Liver (tissue), 9 donors: ENCODE results near the gene VWA2. TPM values are rescaled to one million over a fixed set of nuclear protein-coding genes. Genes with fewer than 3 reads are reported as not detected.

Experiments used
- DNase-seq: peaks from one replicate; pipeline ENCODE4 v3.0.0-alpha.2; 2017; ENCODE audit warnings: low spot score
- H3K27ac ChIP-seq, 2 donors: one replicate each; pipeline ENCODE4 v1.7.0; 2013; ENCODE audit warnings: inconsistent platforms in 2 of 2, low read length in 2 of 2, control low read depth in 1 of 2, low read depth in 1 of 2, mild to moderate bottlenecking in 1 of 2
- H3K27me3 ChIP-seq, 4 donors: one replicate each; pipeline versions ENCODE4 v1.6.1 to v1.7.0; 2013; ENCODE audit warnings: low read length in 3 of 4, inconsistent platforms in 1 of 4, mild to moderate bottlenecking in 1 of 4, moderate library complexity in 1 of 4; ENCODE audit not compliant: control insufficient read depth in 4 of 4, insufficient read depth in 4 of 4
- H3K36me3 ChIP-seq, 4 donors: one replicate each; pipeline versions ENCODE4 v1.6.1 to v1.7.0; 2013; ENCODE audit warnings: low read length in 3 of 4, mild to moderate bottlenecking in 3 of 4, low read depth in 1 of 4, moderate library complexity in 1 of 4; ENCODE audit not compliant: control insufficient read depth in 4 of 4, insufficient read depth in 3 of 4
- H3K4me1 ChIP-seq, 4 donors: one replicate each; pipeline versions ENCODE4 v1.6.1 to v1.7.0; 2013; ENCODE audit warnings: low read length in 3 of 4, mild to moderate bottlenecking in 3 of 4, moderate library complexity in 1 of 4; ENCODE audit not compliant: control insufficient read depth in 4 of 4, insufficient read depth in 4 of 4
- H3K4me3 ChIP-seq, 3 donors: one replicate each; pipeline versions ENCODE4 v1.6.1 to v1.7.0; 2013; ENCODE audit warnings: low read length in 3 of 3, control low read depth in 1 of 3, low read depth in 1 of 3, mild to moderate bottlenecking in 1 of 3
- H3K9ac ChIP-seq, 2 donors: one replicate each; pipeline ENCODE4 v1.7.0; 2013; ENCODE audit warnings: low read length in 2 of 2, mild to moderate bottlenecking in 2 of 2, moderate library complexity in 2 of 2, control low read depth in 1 of 2, low read depth in 1 of 2
- H3K9me3 ChIP-seq, 4 donors: one replicate each; pipeline versions ENCODE4 v1.6.1 to v1.7.0; 2013; ENCODE audit warnings: low read length in 3 of 4; ENCODE audit not compliant: control insufficient read depth in 4 of 4
- ATF3 ChIP-seq: IDR thresholded peaks from 2 replicates; pipeline ENCODE4 v1.6.1; 2016; ENCODE audit warnings: antibody characterized with exemption
- CTCF ChIP-seq: fragments of 150-350 bp; IDR thresholded peaks from 2 replicates; pipeline ENCODE4 v1.5.1; 2017; ENCODE audit warnings: improper control_type of control experiment, low read depth, low read length; ENCODE audit not compliant: missing input control
- EGR1 ChIP-seq, 2 donors: IDR thresholded peaks; 2 replicates each; pipeline ENCODE4 v1.6.1; 2016 to 2018; ENCODE audit warnings: antibody characterized with exemption in 2 of 2, low read depth in 2 of 2
- FOXA1 ChIP-seq: IDR thresholded peaks from 2 replicates; pipeline ENCODE4 v1.6.1; 2016; ENCODE audit warnings: antibody characterized with exemption
- FOXA2 ChIP-seq: IDR thresholded peaks from 2 replicates; pipeline ENCODE4 v1.6.1; 2016; ENCODE audit warnings: antibody characterized with exemption
- GABPA ChIP-seq, 2 donors: IDR thresholded peaks in 1 of 2; conservative IDR thresholded peaks in 1 of 2; 2 replicates each; pipeline ENCODE4 v1.6.1; 2016; ENCODE audit warnings: antibody characterized with exemption in 2 of 2, mild to moderate bottlenecking in 1 of 2, moderate library complexity in 1 of 2
- HNF4A ChIP-seq, 2 donors: conservative IDR thresholded peaks; 2 replicates each; pipeline ENCODE4 v1.6.1; 2016; ENCODE audit warnings: antibody characterized with exemption in 2 of 2, mild to moderate bottlenecking in 2 of 2
- HNF4G ChIP-seq: IDR thresholded peaks from 2 replicates; pipeline ENCODE4 v1.6.1; 2016; ENCODE audit warnings: antibody characterized with exemption
- JUND ChIP-seq, 2 donors: IDR thresholded peaks; 2 replicates each; pipeline ENCODE4 v1.6.1; 2016; ENCODE audit warnings: antibody characterized with exemption in 2 of 2
- MAX ChIP-seq: IDR thresholded peaks from 2 replicates; pipeline ENCODE4 v1.6.1; 2016; ENCODE audit warnings: antibody characterized with exemption
- NR2F2 ChIP-seq: IDR thresholded peaks from 2 replicates; pipeline ENCODE4 v1.6.1; 2016; ENCODE audit warnings: antibody characterized with exemption
- RAD21 ChIP-seq, 2 donors: IDR thresholded peaks; 2 replicates each; pipeline ENCODE4 v1.6.1; 2016; ENCODE audit warnings: antibody characterized with exemption in 2 of 2, mild to moderate bottlenecking in 2 of 2
- RXRA ChIP-seq, 2 donors: IDR thresholded peaks; 2 replicates each; pipeline ENCODE4 v1.6.1; 2017 to 2018; ENCODE audit warnings: antibody characterized with exemption in 2 of 2, mild to moderate bottlenecking in 1 of 2
- SP1 ChIP-seq: IDR thresholded peaks from 2 replicates; pipeline ENCODE4 v1.6.1; 2018; ENCODE audit warnings: antibody characterized with exemption, mild to moderate bottlenecking
- TAF1 ChIP-seq: conservative IDR thresholded peaks from 2 replicates; pipeline ENCODE4 v1.6.1; 2016; ENCODE audit warnings: antibody characterized with exemption, mild to moderate bottlenecking
- YY1 ChIP-seq: IDR thresholded peaks from 2 replicates; pipeline ENCODE4 v1.6.1; 2016; ENCODE audit warnings: antibody characterized with exemption, mild to moderate bottlenecking
- WGBS: extraction: QIAGEN DNeasy Blood & Tissue Kit; methylation state at CpG from one replicate; pipeline ENCODE4 v1.1.7; 2013; 5-methylcytosine and 5-hydroxymethylcytosine counted together
- polyA plus RNA-seq, 2 donors: library from polyadenylated mRNA; stranded (reverse) in 1 of 2; unstranded in 1 of 2; fragments of 200-250 nt in 1 of 2; fragments of >200 nt in 1 of 2; fragmentation: Nextera tagmentation in 1 of 2; extraction: Ambion mirVana in 1 of 2; gene quantifications; one replicate each; pipeline versions ENCODE4 v1.2.1 to v1.2.3, GENCODE V29; 2013 to 2015
- total RNA-seq, 2 donors: library from RNA; depleted of rRNA; stranded (reverse); fragments of >200 nt; gene quantifications; one replicate each; pipeline ENCODE4 v1.2.3, GENCODE V29; 2014
- TF ChIP-seq, protein P1 (sequence below): IDR thresholded peaks from 2 replicates; pipeline ENCODE4 v1.6.1; 2016; ENCODE audit warnings: antibody characterized with exemption
- TF ChIP-seq, protein P2 (sequence below): IDR thresholded peaks from 2 replicates; pipeline ENCODE4 v1.6.1; 2016; ENCODE audit warnings: antibody characterized with exemption, mild to moderate bottlenecking
- donor health status: healthy.
- donor health status: healthy.
- donor health status: healthy.
- donor health status: healthy.
- donor health status: healthy.

Gene VWA2
- total and polyA plus RNA-seq, 4 donors = 0.05 to 0.25 TPM; not detected in 2

DNA sequence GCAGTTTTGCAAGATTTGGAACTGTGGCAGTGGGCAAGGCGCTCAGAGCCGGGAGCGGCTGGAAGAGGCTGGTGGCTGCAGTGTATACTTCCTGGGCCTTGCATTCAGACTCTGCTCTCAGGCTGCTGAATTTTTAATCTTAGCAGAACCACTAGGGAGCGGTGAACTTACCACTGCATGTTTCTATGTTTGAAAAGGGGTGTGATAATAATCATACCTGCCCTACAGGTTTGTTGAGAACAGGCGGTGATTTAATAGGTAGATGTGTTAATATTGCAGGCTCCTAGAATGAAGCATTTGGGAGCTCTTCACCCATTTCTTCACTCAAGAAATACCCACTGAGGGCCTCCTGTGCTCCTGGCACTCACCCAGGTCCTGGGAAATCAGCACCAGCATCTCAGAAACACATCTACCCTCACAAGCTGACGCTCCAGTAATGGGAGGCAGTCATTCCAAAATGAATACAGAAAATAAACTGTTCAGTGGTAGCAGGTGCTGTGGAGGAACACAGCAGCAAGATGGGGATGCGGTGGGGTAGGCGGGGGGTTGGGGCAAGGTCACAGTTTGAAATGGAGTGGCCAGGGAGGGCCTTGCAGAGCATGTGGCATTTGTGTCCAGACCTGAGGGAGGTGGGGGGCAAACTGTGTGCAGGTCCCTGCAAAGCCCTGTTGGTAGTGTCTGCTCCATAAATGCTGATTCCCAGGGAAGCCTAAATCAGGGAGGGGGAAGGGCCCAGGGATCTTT, 41.0 kb downstream of the VWA2 start:
- Histone ChIP-seq H3K27me3 (peaks cover 0 to 3% (median 0%) of the 10 kb centered on the region in 4 donors), H3K4me1 (no peaks in the 10 kb centered on the region), H3K4me3 (no peak overlapping the region), H3K9me3 (no peaks in the 10 kb centered on the region), H3K9ac (no peak overlapping the region), H3K27ac (no peak overlapping the region), H3K36me3 (no peaks in the 10 kb centered on the region)
- TF ChIP-seq RAD21 (IDR thresholded peaks at IDR 0.05) (no peak), CTCF (no peak), HNF4G (no peak), RXRA (IDR thresholded peaks at IDR 0.05) (no peak), EGR1 (IDR thresholded peaks at IDR 0.05; ENCODE audit: low read depth in 2 of 2) (no peak), ATF3 (no peak), HNF4A (conservative IDR thresholded peaks at IDR 0.05) (no peak), FOXA1 (no peak), GABPA (IDR thresholded peaks at IDR 0.05 in 1 of 2, conservative IDR thresholded peaks at IDR 0.05 in 1 of 2) (no peak), SP1 (no peak)
- TF ChIP-seq, protein P1, sequence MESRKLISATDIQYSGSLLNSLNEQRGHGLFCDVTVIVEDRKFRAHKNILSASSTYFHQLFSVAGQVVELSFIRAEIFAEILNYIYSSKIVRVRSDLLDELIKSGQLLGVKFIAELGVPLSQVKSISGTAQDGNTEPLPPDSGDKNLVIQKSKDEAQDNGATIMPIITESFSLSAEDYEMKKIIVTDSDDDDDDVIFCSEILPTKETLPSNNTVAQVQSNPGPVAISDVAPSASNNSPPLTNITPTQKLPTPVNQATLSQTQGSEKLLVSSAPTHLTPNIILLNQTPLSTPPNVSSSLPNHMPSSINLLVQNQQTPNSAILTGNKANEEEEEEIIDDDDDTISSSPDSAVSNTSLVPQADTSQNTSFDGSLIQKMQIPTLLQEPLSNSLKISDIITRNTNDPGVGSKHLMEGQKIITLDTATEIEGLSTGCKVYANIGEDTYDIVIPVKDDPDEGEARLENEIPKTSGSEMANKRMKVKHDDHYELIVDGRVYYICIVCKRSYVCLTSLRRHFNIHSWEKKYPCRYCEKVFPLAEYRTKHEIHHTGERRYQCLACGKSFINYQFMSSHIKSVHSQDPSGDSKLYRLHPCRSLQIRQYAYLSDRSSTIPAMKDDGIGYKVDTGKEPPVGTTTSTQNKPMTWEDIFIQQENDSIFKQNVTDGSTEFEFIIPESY = no peak
- DNase-seq = no peak
- WGBS = 89% methylated on average over 8 of the region's 8 CpGs

GRCh38 chr10:114281006-114281405, 42.0 kb downstream of the VWA2 start:
- no peak overlapping the region for H3K4me3 ChIP-seq
- no peak for DNase-seq
- TF ChIP-seq YY1 = no peak
- TF ChIP-seq GABPA (IDR thresholded peaks at IDR 0.05 in 1 of 2, conservative IDR thresholded peaks at IDR 0.05 in 1 of 2) = no peak
- TF ChIP-seq NR2F2 = no peak
- TF ChIP-seq, protein P2, sequence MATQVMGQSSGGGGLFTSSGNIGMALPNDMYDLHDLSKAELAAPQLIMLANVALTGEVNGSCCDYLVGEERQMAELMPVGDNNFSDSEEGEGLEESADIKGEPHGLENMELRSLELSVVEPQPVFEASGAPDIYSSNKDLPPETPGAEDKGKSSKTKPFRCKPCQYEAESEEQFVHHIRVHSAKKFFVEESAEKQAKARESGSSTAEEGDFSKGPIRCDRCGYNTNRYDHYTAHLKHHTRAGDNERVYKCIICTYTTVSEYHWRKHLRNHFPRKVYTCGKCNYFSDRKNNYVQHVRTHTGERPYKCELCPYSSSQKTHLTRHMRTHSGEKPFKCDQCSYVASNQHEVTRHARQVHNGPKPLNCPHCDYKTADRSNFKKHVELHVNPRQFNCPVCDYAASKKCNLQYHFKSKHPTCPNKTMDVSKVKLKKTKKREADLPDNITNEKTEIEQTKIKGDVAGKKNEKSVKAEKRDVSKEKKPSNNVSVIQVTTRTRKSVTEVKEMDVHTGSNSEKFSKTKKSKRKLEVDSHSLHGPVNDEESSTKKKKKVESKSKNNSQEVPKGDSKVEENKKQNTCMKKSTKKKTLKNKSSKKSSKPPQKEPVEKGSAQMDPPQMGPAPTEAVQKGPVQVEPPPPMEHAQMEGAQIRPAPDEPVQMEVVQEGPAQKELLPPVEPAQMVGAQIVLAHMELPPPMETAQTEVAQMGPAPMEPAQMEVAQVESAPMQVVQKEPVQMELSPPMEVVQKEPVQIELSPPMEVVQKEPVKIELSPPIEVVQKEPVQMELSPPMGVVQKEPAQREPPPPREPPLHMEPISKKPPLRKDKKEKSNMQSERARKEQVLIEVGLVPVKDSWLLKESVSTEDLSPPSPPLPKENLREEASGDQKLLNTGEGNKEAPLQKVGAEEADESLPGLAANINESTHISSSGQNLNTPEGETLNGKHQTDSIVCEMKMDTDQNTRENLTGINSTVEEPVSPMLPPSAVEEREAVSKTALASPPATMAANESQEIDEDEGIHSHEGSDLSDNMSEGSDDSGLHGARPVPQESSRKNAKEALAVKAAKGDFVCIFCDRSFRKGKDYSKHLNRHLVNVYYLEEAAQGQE = no peak
- TF ChIP-seq ATF3 = no peak
- no peak for TF ChIP-seq HNF4G
- TF ChIP-seq SP1 = no peak
- TF ChIP-seq, protein P1 = no peak
- TF ChIP-seq FOXA2 = no peak
- no peak for TF ChIP-seq TAF1
- no peak for TF ChIP-seq RXRA (IDR thresholded peaks at IDR 0.05)
- TF ChIP-seq EGR1 (IDR thresholded peaks at IDR 0.05; ENCODE audit: low read depth in 2 of 2) = no peak
- TF ChIP-seq FOXA1 = no peak
- TF ChIP-seq CTCF = no peak
- no peak for TF ChIP-seq MAX
- no peak for TF ChIP-seq JUND (IDR thresholded peaks at IDR 0.05)
- TF ChIP-seq HNF4A (conservative IDR thresholded peaks at IDR 0.05) = no peak
- TF ChIP-seq RAD21 (IDR thresholded peaks at IDR 0.05) = no peak
- H3K9me3 ChIP-seq = no peaks in the 10 kb centered on the region
- H3K9ac ChIP-seq = no peak overlapping the region
- H3K36me3 ChIP-seq = no peaks in the 10 kb centered on the region
- H3K27ac ChIP-seq = no peak overlapping the region
- 73% methylated on average over 7 of the region's 7 CpGs for WGBS
- peaks cover 0 to 3% (median 0%) of the 10 kb centered on the region in 4 donors for H3K27me3 ChIP-seq
- no peaks in the 10 kb centered on the region for H3K4me1 ChIP-seq
